ENCODE measurements around the gene CD302.

Gene CD302

DNA sequence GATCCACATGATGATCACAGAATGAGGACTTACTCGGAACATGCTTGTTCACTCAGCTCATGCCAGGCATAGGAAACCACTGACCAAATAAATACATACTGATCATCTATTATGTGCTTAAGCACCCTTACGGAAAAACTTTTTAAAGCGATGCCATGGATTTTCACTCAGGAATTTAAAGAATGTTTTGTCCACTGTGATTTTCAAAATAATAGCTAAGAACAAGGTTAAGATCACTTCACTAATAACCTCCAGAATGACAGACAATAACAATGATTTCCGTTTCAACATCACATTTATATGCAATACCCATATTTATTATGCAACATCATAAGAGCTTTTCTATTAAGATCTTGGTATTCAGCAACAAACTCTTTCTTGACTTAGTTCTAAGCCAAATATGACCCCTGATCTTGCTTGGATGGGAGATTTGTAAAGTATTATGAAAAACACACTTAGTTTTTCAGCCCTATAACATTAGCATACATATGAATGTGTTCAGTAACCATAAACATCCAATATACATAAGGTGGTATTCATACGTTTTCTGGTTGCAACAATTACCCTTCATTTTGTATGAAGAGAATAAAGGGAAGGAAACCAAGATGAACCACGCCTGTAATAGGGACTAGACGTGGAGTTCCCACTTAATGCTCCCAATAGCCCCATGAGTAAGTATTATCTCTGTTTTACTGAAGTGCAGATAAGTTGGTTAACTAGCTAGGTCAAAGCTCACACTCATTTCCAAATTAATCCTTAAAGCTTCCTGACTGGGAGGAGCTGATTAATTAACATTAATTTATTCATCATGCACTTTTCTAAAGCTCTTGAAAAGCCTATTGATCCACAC is 1.9 kb downstream of the CD302 start:
- TF ChIP-seq, protein P1, sequence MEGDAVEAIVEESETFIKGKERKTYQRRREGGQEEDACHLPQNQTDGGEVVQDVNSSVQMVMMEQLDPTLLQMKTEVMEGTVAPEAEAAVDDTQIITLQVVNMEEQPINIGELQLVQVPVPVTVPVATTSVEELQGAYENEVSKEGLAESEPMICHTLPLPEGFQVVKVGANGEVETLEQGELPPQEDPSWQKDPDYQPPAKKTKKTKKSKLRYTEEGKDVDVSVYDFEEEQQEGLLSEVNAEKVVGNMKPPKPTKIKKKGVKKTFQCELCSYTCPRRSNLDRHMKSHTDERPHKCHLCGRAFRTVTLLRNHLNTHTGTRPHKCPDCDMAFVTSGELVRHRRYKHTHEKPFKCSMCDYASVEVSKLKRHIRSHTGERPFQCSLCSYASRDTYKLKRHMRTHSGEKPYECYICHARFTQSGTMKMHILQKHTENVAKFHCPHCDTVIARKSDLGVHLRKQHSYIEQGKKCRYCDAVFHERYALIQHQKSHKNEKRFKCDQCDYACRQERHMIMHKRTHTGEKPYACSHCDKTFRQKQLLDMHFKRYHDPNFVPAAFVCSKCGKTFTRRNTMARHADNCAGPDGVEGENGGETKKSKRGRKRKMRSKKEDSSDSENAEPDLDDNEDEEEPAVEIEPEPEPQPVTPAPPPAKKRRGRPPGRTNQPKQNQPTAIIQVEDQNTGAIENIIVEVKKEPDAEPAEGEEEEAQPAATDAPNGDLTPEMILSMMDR (IDR thresholded peaks at IDR 0.05; ENCODE audit: poor library complexity, severe bottlenecking) = no peak
- H3K36me3 ChIP-seq (ENCODE audit: low read depth) = no peaks in the 10 kb centered on the region
- DNase-seq (ENCODE audit: low spot score) (no peak), ATAC-seq (ENCODE audit: low read depth) (no peak)
- no peaks in the 10 kb centered on the region for H3K4me1 ChIP-seq (ENCODE audit: insufficient read depth, poor library complexity, severe bottlenecking)
- H3K4me3 ChIP-seq (ENCODE audit: severe bottlenecking) = no peak overlapping the region
- H3K9me3 ChIP-seq (ENCODE audit: severe bottlenecking) = no peaks in the 10 kb centered on the region
- H3K27ac ChIP-seq (ENCODE audit: poor library complexity, severe bottlenecking) = no peak overlapping the region
- no peaks in the 10 kb centered on the region for H3K27me3 ChIP-seq (ENCODE audit: insufficient read depth, poor library complexity, severe bottlenecking)

DNA sequence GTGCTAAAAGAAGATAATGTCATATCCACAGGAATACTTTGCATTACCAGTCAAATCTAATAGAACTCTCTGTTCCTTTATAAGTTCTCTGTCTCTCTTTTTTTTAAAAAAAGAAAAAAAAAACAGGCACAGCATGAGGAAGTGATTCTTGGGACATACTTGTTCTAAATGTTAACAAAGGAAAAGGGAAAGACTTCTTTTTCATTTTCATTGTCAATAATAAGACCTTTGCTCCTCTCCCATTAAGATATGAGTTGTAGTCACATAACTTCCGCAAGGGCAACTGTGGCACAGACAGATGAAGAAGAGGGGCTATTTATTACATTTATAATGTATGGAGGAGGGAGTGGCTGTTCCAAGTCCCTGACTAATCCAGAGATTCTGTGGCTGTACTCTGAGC is 4.7 kb downstream of the CD302 start:
- ATAC-seq (ENCODE audit: low read depth) (no peak), DNase-seq (ENCODE audit: low spot score) (no peak)
- no peak overlapping the region for H3K27ac ChIP-seq (ENCODE audit: poor library complexity, severe bottlenecking)
- no peaks in the 10 kb centered on the region for H3K9me3 ChIP-seq (ENCODE audit: severe bottlenecking)
- H3K4me3 ChIP-seq (ENCODE audit: severe bottlenecking) = no peak overlapping the region
- TF ChIP-seq, protein P1 (IDR thresholded peaks at IDR 0.05; ENCODE audit: poor library complexity, severe bottlenecking) = no peak
- H3K4me1 ChIP-seq (ENCODE audit: insufficient read depth, poor library complexity, severe bottlenecking) = no peaks in the 10 kb centered on the region
- no peaks in the 10 kb centered on the region for H3K27me3 ChIP-seq (ENCODE audit: insufficient read depth, poor library complexity, severe bottlenecking)
- no peaks in the 10 kb centered on the region for H3K36me3 ChIP-seq (ENCODE audit: low read depth)

DNA sequence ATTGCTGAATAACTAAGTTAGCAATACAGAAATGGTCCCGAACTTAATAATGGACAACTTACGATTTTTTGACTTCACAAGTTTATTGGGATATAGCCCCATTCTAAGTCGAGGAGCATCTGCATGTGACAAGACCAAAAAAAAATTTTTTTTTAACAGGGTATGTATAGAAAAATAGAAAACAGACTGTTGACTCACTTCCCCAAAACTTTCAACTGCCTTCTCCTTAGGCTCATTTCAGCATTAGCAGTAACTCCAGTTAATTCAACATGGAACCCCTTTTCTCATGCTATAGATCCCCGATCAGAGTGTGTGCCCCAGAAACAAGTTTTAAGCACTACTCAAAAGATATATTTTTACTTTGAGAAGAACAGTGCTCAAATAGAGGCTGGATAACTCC is 5.4 kb downstream of the CD302 start:
- H3K36me3 ChIP-seq (ENCODE audit: low read depth) = no peaks in the 10 kb centered on the region
- H3K4me1 ChIP-seq (ENCODE audit: insufficient read depth, poor library complexity, severe bottlenecking) = no peaks in the 10 kb centered on the region
- H3K27ac ChIP-seq (ENCODE audit: poor library complexity, severe bottlenecking) = no peak overlapping the region
- no peak overlapping the region for H3K4me3 ChIP-seq (ENCODE audit: severe bottlenecking)
- no peaks in the 10 kb centered on the region for H3K9me3 ChIP-seq (ENCODE audit: severe bottlenecking)
- ATAC-seq (ENCODE audit: low read depth) (no peak), DNase-seq (ENCODE audit: low spot score) (no peak)
- no peaks in the 10 kb centered on the region for H3K27me3 ChIP-seq (ENCODE audit: insufficient read depth, poor library complexity, severe bottlenecking)
- TF ChIP-seq, protein P1 (IDR thresholded peaks at IDR 0.05; ENCODE audit: poor library complexity, severe bottlenecking) = no peak

DNA sequence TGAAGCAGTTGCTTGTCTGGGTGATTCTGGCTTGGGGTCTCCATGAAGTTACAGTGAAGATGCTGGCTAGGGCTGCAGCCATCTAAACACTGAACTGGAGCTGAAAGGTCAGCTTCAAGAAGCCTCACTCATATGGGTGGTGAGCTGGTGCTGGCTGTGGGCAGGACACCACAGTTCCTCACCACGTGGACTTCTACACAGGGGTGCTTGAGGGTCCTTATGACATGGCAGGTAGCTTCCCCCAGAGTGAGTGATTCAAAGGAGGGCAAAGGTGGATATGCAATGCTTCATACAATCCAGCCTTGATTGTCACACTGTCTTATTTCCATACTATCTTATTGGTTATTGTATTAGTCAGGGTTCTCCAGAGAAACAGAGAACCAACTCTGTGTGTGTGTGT is 6.0 kb downstream of the CD302 start:
- DNase-seq (ENCODE audit: low spot score) (no peak), ATAC-seq (ENCODE audit: low read depth) (no peak)
- no peaks in the 10 kb centered on the region for H3K4me1 ChIP-seq (ENCODE audit: insufficient read depth, poor library complexity, severe bottlenecking)
- no peak overlapping the region for H3K4me3 ChIP-seq (ENCODE audit: severe bottlenecking)
- H3K27me3 ChIP-seq (ENCODE audit: insufficient read depth, poor library complexity, severe bottlenecking) = no peaks in the 10 kb centered on the region
- H3K27ac ChIP-seq (ENCODE audit: poor library complexity, severe bottlenecking) = no peak overlapping the region
- H3K9me3 ChIP-seq (ENCODE audit: severe bottlenecking) = no peaks in the 10 kb centered on the region
- H3K36me3 ChIP-seq (ENCODE audit: low read depth) = no peaks in the 10 kb centered on the region
- TF ChIP-seq, protein P1 (IDR thresholded peaks at IDR 0.05; ENCODE audit: poor library complexity, severe bottlenecking) = no peak

DNA sequence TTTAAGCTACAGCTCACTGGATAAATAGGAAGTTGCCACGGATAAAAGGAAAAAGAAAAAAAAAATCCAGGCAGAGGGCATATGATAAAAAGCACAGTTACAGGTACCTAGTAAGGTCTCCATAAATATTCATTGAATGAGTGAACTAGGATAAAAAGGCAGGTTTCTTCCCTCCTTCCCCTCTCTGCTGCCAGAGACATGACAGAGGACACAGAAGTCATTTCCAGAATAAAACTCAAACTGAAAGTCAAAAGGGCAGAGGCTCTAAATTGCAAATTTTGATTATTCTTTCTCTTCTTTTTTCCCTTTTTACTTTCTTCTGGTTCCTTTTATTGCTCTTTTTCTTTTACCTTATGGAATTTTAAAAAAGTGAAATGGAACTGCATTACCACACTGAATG is 7.7 kb downstream of the CD302 start:
- DNase-seq (ENCODE audit: low spot score) (no peak), ATAC-seq (ENCODE audit: low read depth) (no peak)
- H3K27ac ChIP-seq (ENCODE audit: poor library complexity, severe bottlenecking) = no peak overlapping the region
- no peaks in the 10 kb centered on the region for H3K4me1 ChIP-seq (ENCODE audit: insufficient read depth, poor library complexity, severe bottlenecking)
- H3K36me3 ChIP-seq (ENCODE audit: low read depth) = no peaks in the 10 kb centered on the region
- no peaks in the 10 kb centered on the region for H3K9me3 ChIP-seq (ENCODE audit: severe bottlenecking)
- no peak overlapping the region for H3K4me3 ChIP-seq (ENCODE audit: severe bottlenecking)
- TF ChIP-seq, protein P1 (IDR thresholded peaks at IDR 0.05; ENCODE audit: poor library complexity, severe bottlenecking) = no peak
- H3K27me3 ChIP-seq (ENCODE audit: insufficient read depth, poor library complexity, severe bottlenecking) = no peaks in the 10 kb centered on the region

Measured in RWPE2 (cell line).